ENCODE results near the gene SMIM29. TPM values are rescaled to one million over a fixed set of nuclear protein-coding genes. Genes with fewer than 3 reads are reported as not detected.

The SMIM29 gene
- total RNA-seq, 1 experiment from 2014 or later, result 5.4 TPM

- DNase-seq, result no peak
- Histone ChIP-seq H2BK12ac (ENCODE audit: insufficient read length, low read depth, low read length) (no peak overlapping the region), H3K23ac (ENCODE audit: insufficient read length, low read depth, low read length) (no peak overlapping the region), H4K91ac (ENCODE audit: insufficient read length, low read depth, low read length) (no peak overlapping the region), H2BK15ac (ENCODE audit: low read depth, low read length) (no peak overlapping the region), H3K27ac (ENCODE audit: insufficient read length, low read depth, low read length) (no peak overlapping the region), H4K5ac (ENCODE audit: insufficient read length, low read depth, low read length) (no peak overlapping the region), H2BK120ac (ENCODE audit: low read depth, low read length, poor library complexity, severe bottlenecking) (no peak overlapping the region), H3K9me3 (ENCODE audit: control insufficient read depth, low read depth, low read length) (no peaks in the 10 kb centered on the region), H4K20me1 (ENCODE audit: control insufficient read depth, insufficient read depth, insufficient read length) (no peaks in the 10 kb centered on the region), H3T11ph (ENCODE audit: low read length) (no peak overlapping the region), H2AK5ac (ENCODE audit: insufficient read length, low read length) (no peak overlapping the region), H3K56ac (ENCODE audit: insufficient read length, low read depth, low read length) (no peak overlapping the region), H3K18ac (ENCODE audit: insufficient read length, low read depth, low read length) (no peak overlapping the region), H3K27me3 (ENCODE audit: insufficient read depth, low read length) (no peaks in the 10 kb centered on the region), H2AFZ (ENCODE audit: low read length) (no peak overlapping the region), H3K23me2 (ENCODE audit: insufficient read length, low read depth, low read length, poor library complexity, severe bottlenecking) (peaks cover 4% of the 10 kb centered on the region), H2BK5ac (ENCODE audit: insufficient read length, low read length) (no peak overlapping the region), H3K79me1 (ENCODE audit: insufficient read depth, low read depth, low read length, poor library complexity, severe bottlenecking) (no peaks in the 10 kb centered on the region), H3K4ac (ENCODE audit: low read depth, low read length) (no peak overlapping the region), H3K4me2 (ENCODE audit: insufficient read depth, insufficient read length, low read length) (no peak overlapping the region), H3K14ac (ENCODE audit: insufficient read depth, low read length) (no peak overlapping the region), H3K79me2 (ENCODE audit: insufficient read depth, low read length) (no peaks in the 10 kb centered on the region), H4K8ac (replicated peaks; ENCODE audit: insufficient read length, low read depth, low read length) (no peak overlapping the region), H3K9ac (ENCODE audit: extremely low read depth, insufficient read length, low read length) (no peak overlapping the region), H2BK20ac (ENCODE audit: low read depth, low read length, poor library complexity, severe bottlenecking) (no peak overlapping the region), H3K4me1 (ENCODE audit: insufficient read depth, low read length) (peaks cover 19% of the 10 kb centered on the region; the same call in 1 of the 2 replicates)
- no peak for TF ChIP-seq CTCF (conservative IDR thresholded peaks at IDR 0.05)
- no peaks in the 10 kb centered on the region; the same call in 1 of the 2 replicates for H3K27me3 Mint-ChIP-seq (ENCODE audit: low read depth)
- no peak overlapping the region for H3K27ac Mint-ChIP-seq
- no peaks in the 10 kb centered on the region; a peak in 1 of 5 replicates for H3K9me3 Mint-ChIP-seq
- H3K4me1 Mint-ChIP-seq, result peaks cover 39 to 49% of the 10 kb centered on the region in 2 experiments
- no peak overlapping the region for H3K4me3 Mint-ChIP-seq
- no peaks in the 10 kb centered on the region for H3K36me3 Mint-ChIP-seq (ENCODE audit: insufficient read depth in 1 of 3, low read depth in 3 of 3)
- WGBS (ENCODE audit: extremely low coverage, insufficient read length, low lambda C conversion rate), result no CpG with 5 or more reads among the region's 8 CpGs
Observed at GRCh38 chr6:34229877-34230276, 18.9 kb downstream of the SMIM29 start.
